Kidney (tissue), 14 donors: ENCODE data around the gene ARL3. TPM values are rescaled to one million over a fixed set of nuclear protein-coding genes. Genes with fewer than 3 reads are reported as not detected.
"Not testable (repeated sequence)": the region's sequence is repeated elsewhere in the genome, so short reads cannot be mapped to it uniquely, and the experiment has no call there.

Experiments used
- DNase-seq, 5 donors: peaks; one replicate each; pipeline ENCODE4 v3.0.0-alpha.2; 2013 to 2020
- FAIRE-seq: peaks from 2 replicates; lab custom pipeline; 2012; peaks lifted over from hg19 to GRCh38; lab: Jason Lieb, UNC
- H3K27ac ChIP-seq, 2 donors: one replicate each; pipeline ENCODE4 v1.7.0; 2013; ENCODE audit warnings: low read depth in 2 of 2, low read length in 2 of 2, inconsistent platforms in 1 of 2
- H3K27me3 ChIP-seq: one replicate; pipeline ENCODE4 v1.7.1; 2013; ENCODE audit warnings: low read length, inconsistent platforms; ENCODE audit not compliant: control insufficient read depth, insufficient read depth
- H3K36me3 ChIP-seq, 3 donors: one replicate each; pipeline versions ENCODE4 v1.7.0 to v1.7.1; 2013; ENCODE audit warnings: low read length in 3 of 3, control low read depth in 1 of 3, inconsistent platforms in 1 of 3; ENCODE audit not compliant: insufficient read depth in 3 of 3, control insufficient read depth in 2 of 3
- H3K4me1 ChIP-seq, 3 donors: one replicate each; pipeline versions ENCODE4 v1.7.0 to v1.7.1; 2013; ENCODE audit warnings: low read length in 3 of 3, inconsistent platforms in 1 of 3, low read depth in 1 of 3; ENCODE audit not compliant: control insufficient read depth in 2 of 3, insufficient read depth in 2 of 3
- H3K4me3 ChIP-seq, 3 donors: one replicate each; pipeline versions ENCODE4 v1.7.0 to v1.8.1; 2013; ENCODE audit warnings: low read length in 3 of 3, control low read depth in 1 of 3, inconsistent platforms in 1 of 3
- H3K9ac ChIP-seq, 3 donors: one replicate each; pipeline versions ENCODE4 v1.7.0 to v1.7.1; 2013; ENCODE audit warnings: low read length in 3 of 3, control low read depth in 1 of 3, inconsistent platforms in 1 of 3
- H3K9me3 ChIP-seq, 3 donors: one replicate each; pipeline versions ENCODE4 v1.7.0 to v1.7.1; 2013; ENCODE audit warnings: low read length in 3 of 3, control low read depth in 1 of 3, inconsistent platforms in 1 of 3; ENCODE audit not compliant: control insufficient read depth in 2 of 3, insufficient read depth in 1 of 3
- CTCF ChIP-seq: IDR thresholded peaks from 3 replicates; pipeline ENCODE4 v1.5.1; 2012; ENCODE audit warnings: mild to moderate bottlenecking, moderate library complexity, borderline replicate concordance; ENCODE audit not compliant: insufficient read depth; ENCODE audit errors: extremely low read depth
- intact Hi-C: fragments of 100-400 bp; cut with DNase I; formaldehyde crosslinking; loops from one replicate; pipeline ENCODE4 v1.11.1; 2022
- polyA plus RNA-seq: library from polyadenylated mRNA; stranded (reverse); fragments of 350-450 nt; fragmentation: Illumina TruSeq; extraction: RNeasy Lipid Tissue Mini Kit (QIAGEN cat#74804); gene quantifications from one replicate; pipeline ENCODE4 v1.2.3, GENCODE V29; 2014; ENCODE audit warnings: low read depth, low replicate concordance; ENCODE audit not compliant: insufficient read depth
- total RNA-seq: library from RNA; stranded (reverse); fragmentation: NEBNext Ultra II Directional; extraction: Animal tissue kit (Norgen Biotek cat#: 25700); gene quantifications from one replicate; pipeline ENCODE4 v1.2.1, GENCODE V29; 2021
- donor health status: control.
- donor health status: control.
- donor health status: control.
- donor health status: control.
- donor health status: control.
- donor health status: DM: yes; HTN: yes; CAD: no.
- donor health status: Normal renal cell carcinoma (clear cell type).

Gene ARL3
- total and polyA plus RNA-seq, 2 donors from 2014 or later, result 16.3 to 28.8 TPM

GRCh38 chr10:102718220-102718619 lies 4.0 kb upstream of the ARL3 start:
- DNase-seq, result peak in 4 of 5 donors; percentile 80 to 91 (median 85)

GRCh38 chr10:102716900-102717565 lies 2.8 kb upstream of the ARL3 start:
- FAIRE-seq, intact Hi-C loops: not testable (repeated sequence)

More at GRCh38 chr10:102718220-102718619, 4.0 kb upstream of the ARL3 start:
- H3K9ac ChIP-seq, result peak overlapping the region in 2 of 3 donors; percentile 13 to 21
- H3K4me1 ChIP-seq, result peaks cover 3 to 23% (median 18%) of the 10 kb centered on the region in 3 donors
- intact Hi-C loops, result no loop called here
- no peaks in the 10 kb centered on the region for H3K27me3 ChIP-seq
- TF ChIP-seq CTCF, result no peak
- peak overlapping the region in 2 of 3 donors; percentile 20 to 30 for H3K4me3 ChIP-seq
- no peak for FAIRE-seq
- no peaks in the 10 kb centered on the region for H3K36me3 ChIP-seq
- no peaks in the 10 kb centered on the region for H3K9me3 ChIP-seq
- peak overlapping the region; percentile 38 to 45 for H3K27ac ChIP-seq

GRCh38 chr10:102715880-102716279 lies 1.7 kb upstream of the ARL3 start:
- TF ChIP-seq CTCF, result no peak
- Histone ChIP-seq H3K27me3 (no peaks in the 10 kb centered on the region), H3K9me3 (no peaks in the 10 kb centered on the region), H3K36me3 (no peaks in the 10 kb centered on the region), H3K9ac (no peak overlapping the region), H3K4me1 (peaks cover 5 to 26% (median 22%) of the 10 kb centered on the region in 3 donors), H3K4me3 (peak overlapping the region in 2 of 3 donors; percentile 79 to 80), H3K27ac (peak overlapping the region; percentile 33 to 48)
- FAIRE-seq (no peak), DNase-seq (peak in 1 of 5 donors; percentile 19)
- intact Hi-C loops, result no loop called here

More at GRCh38 chr10:102716900-102717565, 2.8 kb upstream of the ARL3 start:
- H3K36me3 ChIP-seq, H3K9me3 ChIP-seq, H3K27me3 ChIP-seq: not testable (repeated sequence)
- peak overlapping the region in 1 of 2 donors; percentile 22 for H3K27ac ChIP-seq
- H3K4me1 ChIP-seq, result peaks cover 5 to 26% (median 22%) of the 10 kb centered on the region in 3 donors
- H3K9ac ChIP-seq, result peak overlapping the region in 1 of 3 donors; percentile 21
- DNase-seq, result peak in 2 of 5 donors; percentile 21
- H3K4me3 ChIP-seq, result peak overlapping the region in 2 of 3 donors; percentile 26
